DLD1 (cell line): ENCODE results near the gene SPANXD.
"Not testable (repeated sequence)": the region's sequence is repeated elsewhere in the genome, so short reads cannot be mapped to it uniquely, and the experiment has no call there.

Source experiments
- in situ Hi-C: cut with HindIII; loops from 2 replicates; pipeline ENCODE4 v1.10.0; 2017; ENCODE audit warnings: low sequenced_read_pairs

Gene SPANXD

GRCh38 chrX:141698639-141699038 is at the start of gene SPANXD:
Gene SPANXD (minus strand): TSS chrX:141698739. CDS start chrX:141698405, 334 bp downstream.
- in situ Hi-C loops = not testable (repeated sequence)

GRCh38 chrX:141742666-141743065 is 44.1 kb upstream of the SPANXD start:
- in situ Hi-C loops = no loop called here

- in situ Hi-C loops = no loop called here
These were observed 38.1 kb upstream of the SPANXD start for GRCh38 chrX:141736656-141737055.

GRCh38 chrX:141733371-141733770 is 34.8 kb upstream of the SPANXD start:
- in situ Hi-C loops = no loop called here

GRCh38 chrX:141732031-141732430 is 33.5 kb upstream of the SPANXD start:
- in situ Hi-C loops = no loop called here

- in situ Hi-C loops = no loop called here
These were observed 25.6 kb upstream of the SPANXD start for GRCh38 chrX:141724186-141724585.

GRCh38 chrX:141714680-141715079 is 16.1 kb upstream of the SPANXD start:
- in situ Hi-C loops = no loop called here

- in situ Hi-C loops = no loop called here
These were observed 2.5 kb upstream of the SPANXD start for GRCh38 chrX:141701072-141701471.

- in situ Hi-C loops = no loop called here
These were observed 24.6 kb downstream of the SPANXD start for GRCh38 chrX:141673946-141674345.

- in situ Hi-C loops = no loop called here
These were observed 28.9 kb downstream of the SPANXD start for GRCh38 chrX:141669689-141670088.

GRCh38 chrX:141668371-141668770 is 30.2 kb downstream of the SPANXD start:
- in situ Hi-C loops = no loop called here

GRCh38 chrX:141662781-141663180 is 35.8 kb downstream of the SPANXD start:
- in situ Hi-C loops = no loop called here

GRCh38 chrX:141652286-141652685 is 46.3 kb downstream of the SPANXD start:
- in situ Hi-C loops = no loop called here
